ENCODE results near the gene APOL2.
"Not testable (repeated sequence)": the region's sequence is repeated elsewhere in the genome, so short reads cannot be mapped to it uniquely, and the experiment has no call there.

APOL2 gene

DNA sequence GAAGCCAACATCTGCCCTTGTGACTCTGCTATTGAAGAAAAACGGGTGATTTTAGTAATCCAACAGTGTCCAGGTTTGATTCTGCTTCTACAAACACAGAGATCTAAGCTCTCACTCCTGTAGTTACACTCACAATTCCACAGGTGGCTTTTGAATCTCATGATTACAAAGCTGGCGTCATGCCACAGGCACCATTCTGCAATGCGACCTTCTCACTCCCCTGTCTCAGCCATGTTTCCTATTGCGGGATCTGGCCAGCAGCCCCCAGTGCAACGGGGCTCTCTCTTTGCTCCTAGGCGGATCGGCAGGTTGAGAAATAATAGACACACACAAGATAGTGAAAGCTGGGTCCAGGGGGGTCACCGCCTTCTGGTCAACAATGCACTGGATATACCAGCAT lies 36.4 kb downstream of the APOL2 start:
- FAIRE-seq; DNase-seq (ENCODE audit: insufficient read length, low spot score): not testable (repeated sequence)

DNA sequence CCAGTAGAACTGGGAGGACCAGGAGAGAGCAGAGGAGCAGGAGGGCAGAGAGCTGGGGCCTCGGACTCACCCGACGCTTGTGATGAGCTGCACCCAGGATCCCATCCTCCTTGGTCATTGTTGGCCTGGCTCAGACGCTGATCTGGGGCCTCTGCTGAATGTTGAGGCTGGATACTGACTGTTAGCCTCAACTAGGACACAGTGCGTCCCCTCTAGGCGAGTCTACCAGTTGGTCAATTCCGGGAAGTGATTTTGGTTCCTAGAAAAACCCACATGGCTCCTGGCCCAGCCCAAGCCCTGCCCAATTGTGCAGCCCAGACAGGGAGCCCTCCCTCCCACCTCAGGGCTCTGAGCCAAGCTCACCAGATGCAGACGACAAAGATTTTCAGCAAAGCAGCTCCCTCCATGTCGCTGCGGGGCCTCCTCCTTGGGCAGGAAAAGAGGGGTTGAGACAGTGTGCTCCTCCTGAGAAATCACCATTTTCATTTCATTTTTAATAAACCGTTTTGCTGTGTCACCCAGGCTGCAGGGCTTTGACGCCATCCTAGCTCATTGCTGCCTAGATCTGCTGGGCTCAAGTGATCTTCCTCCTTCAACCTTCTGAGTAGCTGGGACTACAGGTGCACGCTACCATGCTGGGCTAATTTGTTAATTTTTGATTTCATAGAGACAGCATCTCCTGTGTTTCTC lies 37.6 kb downstream of the APOL2 start, which contains the start of gene APOL4:
Gene APOL4, minus strand, starts transcription at position 180 of the 690 bp plus-strand sequence. Its CDS starts 75 bp downstream, at position 105.
- FAIRE-seq, result no peak
- no peak for DNase-seq (ENCODE audit: insufficient read length, low spot score)

DNA sequence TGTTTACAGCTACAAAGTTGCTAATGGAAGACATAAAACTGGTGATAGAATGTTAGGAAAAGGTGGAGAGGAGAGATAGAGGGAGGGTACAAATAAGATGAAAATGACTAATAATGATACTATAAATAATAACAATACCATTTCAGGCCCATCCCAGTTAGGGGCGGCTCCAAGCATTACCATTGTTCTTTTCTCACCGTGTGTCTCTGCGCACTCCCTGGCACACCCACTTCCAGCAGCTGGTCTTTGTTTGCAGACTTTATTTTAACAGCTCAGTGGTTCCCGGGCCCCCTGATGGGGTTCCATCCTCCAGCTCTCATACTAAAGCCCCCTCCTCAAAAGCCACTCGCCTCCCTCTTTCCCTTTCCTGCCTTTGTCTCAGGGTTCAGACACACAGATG lies 38.3 kb downstream of the APOL2 start:
- not testable (repeated sequence) for DNase-seq (ENCODE audit: insufficient read length, low spot score)
- FAIRE-seq, result peak; percentile 37

DNA sequence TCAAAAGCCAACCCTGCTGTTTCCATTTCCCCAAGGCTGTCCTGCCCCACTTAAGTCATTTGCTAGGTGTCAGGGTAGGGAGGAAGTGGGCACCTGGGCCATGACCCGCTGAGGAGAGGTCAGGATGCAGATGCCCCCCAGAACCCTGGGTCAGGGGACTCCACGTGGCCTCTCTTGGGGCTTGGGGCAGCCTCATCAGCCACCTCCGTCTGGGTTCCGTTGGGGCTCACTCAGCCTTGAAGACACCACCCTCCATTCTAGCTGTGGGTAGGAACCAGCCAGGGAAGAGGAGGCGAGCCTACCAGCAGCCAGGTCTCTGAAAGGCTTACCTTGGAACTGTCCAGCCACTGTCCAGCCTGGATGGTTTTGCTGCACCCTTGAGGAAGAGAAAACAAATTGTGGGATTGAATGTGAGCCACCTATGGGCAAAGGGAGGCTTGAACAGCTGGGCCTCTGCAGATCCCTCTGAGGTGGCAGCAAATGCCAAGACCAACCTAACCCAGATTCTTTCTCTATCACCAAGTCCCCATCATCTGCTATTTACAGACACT lies 40.3 kb downstream of the APOL2 start:
- DNase-seq (ENCODE audit: insufficient read length, low spot score), result no peak
- no peak for FAIRE-seq

DNA sequence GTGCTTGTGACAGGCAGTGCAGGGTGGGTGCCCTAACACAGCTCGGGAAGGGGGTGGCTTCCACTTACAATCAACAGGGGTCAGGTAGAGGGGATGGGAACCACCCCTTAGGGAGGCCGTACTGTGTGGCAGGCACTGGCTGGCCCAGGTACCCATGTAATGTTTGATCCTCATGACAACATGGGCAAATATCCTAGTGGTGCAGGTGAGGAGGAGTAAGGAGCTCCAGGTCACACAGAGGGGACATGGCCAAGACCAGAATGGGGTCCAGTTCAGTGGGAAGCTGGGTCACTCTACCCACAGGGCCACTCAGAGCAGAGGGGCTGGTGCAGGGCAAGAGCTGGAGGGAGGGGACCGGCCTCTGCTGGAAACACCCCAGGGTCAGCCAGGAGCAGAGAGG lies 40.8 kb downstream of the APOL2 start:
- FAIRE-seq (no peak), DNase-seq (ENCODE audit: insufficient read length, low spot score) (no peak)

DNA sequence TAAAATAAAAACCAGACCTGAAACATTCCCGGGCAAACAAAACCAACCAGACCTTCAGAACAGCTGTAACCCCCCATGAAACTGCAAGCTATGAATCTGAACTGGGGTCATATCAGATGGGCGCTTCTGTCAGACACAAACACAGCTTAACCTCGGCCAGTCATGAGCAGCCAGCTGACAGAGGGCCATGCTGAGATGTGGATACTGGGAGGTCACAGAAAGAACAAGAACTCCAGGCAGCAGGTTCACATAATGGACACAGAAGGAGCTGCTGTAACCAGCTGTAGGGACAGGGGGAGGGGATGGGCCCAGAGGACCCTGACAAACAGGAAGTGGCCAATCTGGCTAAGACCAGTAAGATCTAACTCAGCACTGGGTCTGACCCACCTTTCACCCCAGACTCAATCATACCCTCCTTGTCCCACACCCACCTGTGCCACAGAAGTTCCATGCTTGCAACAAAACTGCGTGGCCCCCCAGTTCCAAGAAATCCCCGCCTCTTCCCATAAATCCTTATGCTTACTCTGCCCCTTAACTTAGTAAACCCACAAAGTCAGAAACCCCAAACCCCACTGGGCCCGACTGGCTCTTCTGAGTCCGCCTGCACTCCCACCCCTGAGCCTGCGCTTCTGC lies 41.7 kb downstream of the APOL2 start:
- FAIRE-seq (peak; percentile 4), DNase-seq (ENCODE audit: insufficient read length, low spot score) (peak; percentile 23)

DNA sequence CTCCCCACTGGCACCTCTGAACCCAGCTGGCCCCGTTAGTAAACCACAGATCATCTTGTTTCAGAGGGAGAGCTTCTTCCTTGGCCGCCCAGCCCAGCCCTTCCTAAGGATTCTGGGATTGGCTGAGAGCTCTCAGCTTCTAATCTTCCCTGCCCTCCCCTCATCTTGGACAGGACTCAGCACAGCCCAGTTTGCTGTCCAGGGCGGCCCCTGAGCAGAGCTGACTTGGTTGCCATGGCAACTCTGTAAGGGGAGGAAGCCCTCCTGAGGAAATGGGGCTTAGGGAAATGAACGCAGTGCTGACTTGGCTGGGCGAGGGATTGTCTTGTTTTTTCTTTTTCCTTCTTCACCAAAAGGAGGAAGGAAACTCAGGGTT lies 42.3 kb downstream of the APOL2 start:
- FAIRE-seq (peak; percentile 92), DNase-seq (ENCODE audit: insufficient read length, low spot score) (no peak)

DNA sequence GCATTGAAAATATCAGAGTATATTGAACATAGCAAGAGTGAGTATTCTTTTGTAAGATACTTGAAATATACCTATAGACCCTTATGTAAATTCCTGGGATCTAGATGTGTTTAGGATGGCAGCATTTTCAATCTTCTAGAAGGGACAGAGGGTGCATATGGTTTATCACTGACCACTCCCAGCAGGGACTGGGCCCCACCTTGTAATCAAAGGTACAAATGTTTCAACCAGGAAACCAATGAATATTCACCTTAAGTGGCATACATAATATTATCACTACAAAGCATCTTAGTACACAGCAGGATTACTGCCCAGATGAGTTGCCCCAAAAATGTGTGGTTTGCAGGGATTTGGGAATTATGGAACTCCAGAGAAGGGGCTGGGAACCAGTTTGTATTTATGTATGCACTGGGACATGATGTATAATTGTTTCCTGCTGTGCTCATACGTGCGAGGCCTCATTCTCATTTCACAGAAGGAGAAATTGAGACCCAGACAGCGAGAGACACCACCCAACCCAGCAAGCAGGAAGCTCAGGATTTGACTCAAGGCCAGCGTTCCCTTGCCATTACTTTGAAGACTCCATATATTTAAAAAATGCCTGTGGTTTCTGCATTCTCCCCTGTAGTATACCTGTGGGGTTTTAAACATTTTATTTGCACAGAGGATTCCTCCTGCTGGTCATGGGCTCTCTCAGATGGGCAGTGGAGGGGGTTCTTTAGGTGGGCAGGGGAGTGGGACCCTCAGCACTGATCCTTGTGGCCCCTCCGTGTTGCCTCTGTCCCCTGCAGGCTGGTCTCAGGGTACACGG lies 42.9 kb downstream of the APOL2 start:
- no peak for DNase-seq (ENCODE audit: insufficient read length, low spot score)
- FAIRE-seq, result no peak

DNA sequence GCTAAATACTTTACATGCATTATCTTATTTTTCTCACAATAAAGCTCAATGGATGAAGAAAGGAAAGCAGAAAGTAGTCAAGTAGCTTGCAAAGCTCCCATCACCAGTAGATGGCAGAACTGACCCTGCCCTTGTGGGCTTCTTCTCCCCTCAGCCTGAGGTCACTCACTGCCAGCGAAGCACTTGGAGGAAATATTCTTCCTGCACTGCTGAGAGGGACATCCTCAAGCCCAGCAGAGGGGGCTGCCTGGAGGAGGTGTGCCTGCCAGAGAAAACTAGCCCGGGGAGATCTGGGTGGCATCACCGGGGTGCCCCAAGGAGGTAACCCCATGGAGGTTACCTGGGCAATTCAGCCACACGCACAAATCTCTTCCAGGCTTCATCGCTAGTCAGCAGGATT lies 44.4 kb downstream of the APOL2 start:
- DNase-seq (ENCODE audit: insufficient read length, low spot score) (peak; percentile 28), FAIRE-seq (peak; percentile 94)

DNA sequence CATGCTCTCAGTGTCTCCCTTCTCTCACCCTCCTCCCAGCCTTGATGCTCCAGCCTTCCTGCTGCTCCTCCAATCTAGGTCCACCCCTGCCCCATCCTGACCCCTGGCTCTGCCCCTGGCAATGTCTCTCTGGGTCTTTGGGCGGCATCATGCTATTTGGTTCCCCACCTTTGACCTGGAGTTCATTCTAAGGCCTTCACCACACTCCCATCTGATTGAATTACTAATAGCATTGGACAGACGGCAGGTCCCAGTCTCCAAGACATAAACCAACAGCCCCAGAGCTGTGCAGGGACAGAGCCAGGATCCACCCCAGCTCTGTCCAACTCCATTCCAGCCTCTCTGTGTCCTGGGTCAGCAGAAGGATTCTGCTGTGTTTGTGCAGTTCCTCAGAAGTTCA lies 44.9 kb downstream of the APOL2 start:
- FAIRE-seq, result no peak
- DNase-seq (ENCODE audit: insufficient read length, low spot score), result no peak

DNA sequence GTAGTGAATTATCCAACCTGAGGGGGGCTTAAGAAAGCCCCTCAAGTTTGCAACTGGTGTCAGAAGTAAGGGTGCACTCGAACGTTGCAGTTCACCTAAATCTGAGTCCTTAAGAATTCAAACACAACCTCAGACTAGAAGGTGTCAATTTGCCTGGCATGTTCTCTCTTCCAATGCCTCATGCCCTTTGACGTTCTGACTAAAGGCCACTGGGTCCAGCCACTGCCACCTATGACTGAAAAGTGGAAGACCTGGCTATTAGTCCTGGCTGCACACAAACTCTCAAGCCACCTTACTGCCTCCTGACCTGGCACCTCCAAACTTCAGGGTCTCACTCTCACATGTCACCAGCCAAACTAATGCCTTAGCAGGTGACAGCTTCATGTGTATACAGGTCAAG lies 45.8 kb downstream of the APOL2 start:
- DNase-seq (ENCODE audit: insufficient read length, low spot score) (no peak), FAIRE-seq (no peak)

DNA sequence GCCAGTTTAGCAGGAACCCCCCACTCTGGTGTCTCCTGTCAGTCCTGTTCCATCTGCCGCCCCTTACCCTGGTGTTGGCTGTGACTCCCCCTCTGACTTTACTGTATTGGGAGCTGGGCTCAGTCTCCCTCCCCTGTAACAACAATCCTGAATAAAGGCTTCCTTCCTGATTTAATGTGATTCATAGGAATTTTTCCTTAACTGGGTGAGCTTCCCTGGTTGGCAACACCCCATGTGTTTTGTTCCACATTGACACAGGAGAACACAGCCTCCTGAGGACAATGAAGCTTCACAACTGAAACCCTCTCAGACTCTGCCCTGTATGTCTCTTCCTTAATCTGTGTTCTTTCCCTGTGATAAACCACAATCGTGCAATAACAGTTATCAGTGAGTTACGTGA lies 46.2 kb downstream of the APOL2 start:
- FAIRE-seq (no peak), DNase-seq (ENCODE audit: insufficient read length, low spot score) (no peak)

DNA sequence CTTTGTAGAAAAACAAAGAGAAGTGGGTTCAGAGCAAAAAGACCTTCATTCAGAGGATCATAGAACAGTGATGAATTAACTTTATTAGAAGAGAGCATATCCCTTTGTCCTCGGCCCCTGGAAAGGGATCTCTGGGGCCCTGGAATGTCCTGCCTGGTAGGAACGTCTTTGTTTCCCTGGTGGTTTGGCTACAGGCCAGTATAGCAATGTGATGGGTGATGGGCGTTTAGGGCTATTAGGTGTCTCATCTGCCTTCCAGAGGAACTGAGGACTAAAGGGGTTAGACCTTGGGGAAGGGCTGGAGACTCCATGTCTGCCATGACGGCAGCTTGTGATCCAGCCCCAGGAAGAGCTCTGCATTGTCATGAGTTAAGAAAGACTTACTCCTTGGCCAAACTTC lies 46.8 kb downstream of the APOL2 start:
- DNase-seq (ENCODE audit: insufficient read length, low spot score), result no peak
- no peak for FAIRE-seq

DNA sequence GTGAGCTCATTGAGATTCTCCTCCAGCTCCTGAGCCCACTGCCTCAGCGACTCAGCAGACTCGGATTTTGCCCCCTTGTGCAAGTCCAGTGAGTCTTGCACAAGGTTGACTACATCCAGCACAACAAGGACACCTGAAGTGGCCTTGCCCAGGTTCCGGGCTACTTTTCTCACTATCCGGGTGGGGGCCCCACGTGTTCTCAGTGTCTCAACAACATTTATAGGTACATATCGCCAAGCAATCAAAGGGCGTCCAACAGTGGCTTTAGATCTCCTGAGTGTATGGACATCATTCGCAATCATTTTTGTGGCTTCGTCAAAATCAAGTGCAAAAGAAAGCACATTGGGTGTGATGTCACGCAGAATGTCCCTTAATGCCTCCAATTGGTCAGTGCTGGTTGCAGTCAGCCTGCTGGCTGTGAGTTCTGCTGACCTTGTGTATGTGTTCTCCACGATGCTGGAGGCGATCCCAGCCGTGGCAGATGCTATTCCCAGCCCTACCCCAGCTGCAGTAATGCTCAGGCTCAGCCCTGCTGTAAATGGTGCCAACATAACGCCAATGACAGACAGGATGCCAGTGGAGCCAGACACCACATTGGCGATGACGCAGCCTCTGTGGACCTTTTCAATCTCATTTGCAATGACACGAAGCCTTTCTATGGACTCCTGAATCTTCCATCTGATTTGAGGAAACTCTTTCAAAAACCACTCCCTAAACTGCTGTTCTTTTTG lies 48.1 kb downstream of the APOL2 start:
- no peak for FAIRE-seq

DNA sequence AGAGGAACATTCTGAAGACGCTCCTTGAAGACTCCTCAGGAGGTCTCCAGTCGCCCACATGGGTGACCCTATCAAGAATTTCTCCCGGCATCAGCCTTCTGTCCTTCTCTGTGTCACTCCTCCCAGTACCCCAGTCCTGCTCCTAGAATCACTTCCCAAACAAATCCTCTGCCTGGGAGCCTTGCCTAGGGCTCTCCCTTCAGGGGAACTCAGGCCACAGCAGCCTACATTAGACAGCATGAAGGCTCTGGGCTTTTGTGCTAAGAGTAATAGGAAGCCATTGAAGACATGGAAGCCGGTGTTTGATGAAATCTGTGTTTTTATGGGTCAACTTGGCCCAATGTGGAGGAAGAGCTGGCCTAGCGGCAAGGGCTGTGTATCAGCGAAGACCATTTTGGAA lies 51.5 kb downstream of the APOL2 start:
- DNase-seq (ENCODE audit: insufficient read length, low spot score); FAIRE-seq: not testable (repeated sequence)

More for the DNA sequence above, 48.1 kb downstream of the APOL2 start:
- no peak for DNase-seq (ENCODE audit: insufficient read length, low spot score)

DNA sequence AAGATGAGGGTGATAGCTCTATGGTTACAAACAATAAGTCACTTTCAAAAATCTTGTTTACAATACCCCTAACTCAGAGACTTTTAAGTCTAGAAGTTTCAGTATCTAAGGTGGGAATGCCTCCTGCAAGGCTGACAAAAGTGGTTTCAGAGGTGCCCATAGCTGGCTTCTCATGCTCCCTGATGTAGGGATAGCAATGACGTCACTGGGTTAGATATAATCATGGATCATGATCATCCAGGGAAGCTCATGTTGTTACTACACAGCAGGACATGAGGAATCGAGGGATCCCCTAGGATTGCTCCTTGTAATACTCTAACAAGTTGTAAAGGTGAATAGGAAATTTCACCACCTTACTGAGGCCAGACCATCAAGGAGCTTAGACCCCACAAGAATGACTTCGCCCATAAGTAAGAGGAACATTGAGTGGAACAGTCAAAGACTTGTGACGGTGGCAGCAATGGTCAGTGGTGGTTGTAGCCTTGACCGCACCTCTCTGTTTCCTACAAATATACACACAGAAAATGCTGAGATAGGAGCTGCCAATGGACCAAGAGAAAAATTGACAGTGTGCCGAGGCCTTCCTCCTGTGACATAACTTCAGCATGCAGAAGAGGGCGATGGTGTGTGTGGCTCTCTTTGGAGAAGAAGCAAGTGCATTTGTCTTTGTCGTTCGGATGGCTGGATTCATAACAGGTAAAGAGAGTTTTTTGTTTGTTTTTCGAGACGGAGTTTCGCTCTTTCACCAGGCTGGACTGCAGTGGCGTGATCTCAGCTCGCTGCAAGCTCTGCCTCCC lies 53.3 kb downstream of the APOL2 start:
- FAIRE-seq (no peak), DNase-seq (ENCODE audit: insufficient read length, low spot score) (no peak)

DNA sequence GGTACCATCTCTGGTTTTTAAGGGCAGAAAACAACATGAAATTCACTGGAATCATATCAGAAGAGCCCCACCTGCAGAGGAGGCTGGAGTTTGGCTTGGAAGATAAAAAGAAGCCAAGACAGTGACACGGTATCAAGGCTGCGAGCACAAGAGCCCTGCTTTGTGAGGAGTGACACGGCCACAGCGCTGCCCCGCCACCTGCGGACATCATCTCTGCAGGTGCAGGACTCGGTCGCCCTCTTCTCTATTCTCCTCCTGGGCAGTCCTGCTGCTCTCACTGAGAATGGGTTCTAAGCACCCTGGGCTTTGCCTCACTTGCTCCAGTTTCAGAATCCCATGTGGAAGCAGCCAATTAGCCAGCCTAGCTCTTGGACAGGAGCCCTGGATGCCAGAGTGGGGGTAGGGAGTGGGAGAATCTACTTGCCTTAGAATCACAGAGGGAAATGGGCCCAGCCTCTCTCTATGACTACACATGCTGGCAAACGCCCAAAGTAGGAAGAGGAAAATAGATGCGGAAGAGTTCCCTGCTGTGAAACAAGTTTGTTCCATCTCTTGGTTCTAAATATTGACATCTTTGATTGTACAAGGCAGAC lies 54.8 kb downstream of the APOL2 start:
- no peak for FAIRE-seq
- DNase-seq (ENCODE audit: insufficient read length, low spot score), result no peak

DNA sequence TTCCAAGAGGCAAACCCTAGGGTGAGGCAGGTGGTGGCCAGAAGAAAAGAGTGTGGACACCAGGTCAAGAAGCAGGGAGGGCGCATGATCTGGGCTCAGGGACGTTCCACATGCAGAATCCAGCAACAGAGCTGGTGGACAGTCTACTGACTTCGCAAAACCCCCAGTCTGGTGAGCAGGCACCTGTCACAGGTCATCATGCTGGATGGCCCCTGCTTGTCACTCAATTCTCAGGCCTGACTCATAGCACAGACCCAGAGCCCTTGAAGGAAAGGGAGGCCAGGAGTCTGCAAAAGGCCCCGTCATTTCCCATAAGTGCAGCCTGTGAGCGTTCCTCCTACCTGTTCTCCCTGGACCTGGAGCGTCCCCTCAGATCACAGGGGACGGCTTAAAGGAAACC lies 55.9 kb downstream of the APOL2 start:
- FAIRE-seq, result no peak
- DNase-seq (ENCODE audit: insufficient read length, low spot score), result no peak

DNA sequence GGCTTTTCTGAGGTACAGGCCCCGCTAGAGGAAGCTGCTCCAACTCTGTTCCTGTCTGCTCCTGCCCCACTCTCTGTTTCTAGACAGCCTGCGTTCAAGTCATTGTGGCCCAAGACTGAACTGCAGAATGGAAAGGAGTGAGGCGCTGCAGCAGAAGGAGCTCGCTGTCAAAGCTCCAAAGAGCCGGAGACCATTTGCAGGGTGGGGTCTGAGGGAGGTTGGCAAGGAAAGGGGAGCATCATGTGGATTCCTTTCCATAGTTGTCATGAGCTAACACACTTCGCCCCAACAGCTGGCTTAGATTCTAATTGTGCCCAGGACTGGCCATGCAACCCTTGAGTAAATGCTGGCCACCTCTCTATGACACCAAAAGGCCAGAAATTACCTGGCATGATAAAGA lies 56.5 kb downstream of the APOL2 start:
- no peak for FAIRE-seq
- DNase-seq (ENCODE audit: insufficient read length, low spot score), result no peak

DNA sequence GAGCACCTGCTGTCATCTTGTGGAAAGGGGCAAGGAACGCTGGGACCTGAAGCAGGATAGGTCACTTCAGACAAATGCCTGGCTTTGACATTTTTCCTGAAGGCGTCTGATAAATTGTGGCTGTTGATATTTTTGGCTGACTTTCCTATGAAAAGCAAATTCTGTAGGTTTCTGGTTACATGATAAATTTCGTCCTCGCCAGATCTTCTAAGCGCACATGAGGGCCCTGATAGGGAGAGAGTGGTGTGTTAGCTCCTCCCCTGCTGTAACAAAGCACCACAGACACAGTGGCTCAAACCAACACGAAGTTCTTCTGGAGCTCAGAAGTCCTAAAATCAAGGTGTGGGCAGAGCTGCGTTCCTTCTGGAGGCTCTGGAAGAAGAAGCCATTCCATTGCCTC lies 57.3 kb downstream of the APOL2 start:
- DNase-seq (ENCODE audit: insufficient read length, low spot score) (no peak), FAIRE-seq (no peak)

Measured in GM19239 (cell line).